Measurements from ENCODE around the gene CYB5RL.
"Not testable (repeated sequence)": the region's sequence is repeated elsewhere in the genome, so short reads cannot be mapped to it uniquely, and the experiment has no call there.

CYB5RL gene

GRCh38 chr1:54225986-54226559 is 26.2 kb upstream of the CYB5RL start:
- DNase-seq (ENCODE audit: low read depth), result no peak

- no peak for DNase-seq (ENCODE audit: low read depth)
Observed at GRCh38 chr1:54225378-54225777, 25.5 kb upstream of the CYB5RL start.

- no peak for DNase-seq (ENCODE audit: low read depth)
Observed at GRCh38 chr1:54224233-54224632, 24.4 kb upstream of the CYB5RL start.

GRCh38 chr1:54223441-54224202 is 23.8 kb upstream of the CYB5RL start:
- no peak for DNase-seq (ENCODE audit: low read depth)

- DNase-seq (ENCODE audit: low read depth), result no peak
Observed at GRCh38 chr1:54222711-54223110, 22.9 kb upstream of the CYB5RL start.

GRCh38 chr1:54221867-54222484 is 22.1 kb upstream of the CYB5RL start:
- no peak for DNase-seq (ENCODE audit: low read depth)

GRCh38 chr1:54221113-54221834 is 21.4 kb upstream of the CYB5RL start:
- DNase-seq (ENCODE audit: low read depth), result no peak

- no peak for DNase-seq (ENCODE audit: low read depth)
Observed at GRCh38 chr1:54220004-54220811, 20.4 kb upstream of the CYB5RL start.

- no peak for DNase-seq (ENCODE audit: low read depth)
Observed at GRCh38 chr1:54219688-54220003, 19.8 kb upstream of the CYB5RL start.

GRCh38 chr1:54218883-54219687 is 19.3 kb upstream of the CYB5RL start:
- no peak for DNase-seq (ENCODE audit: low read depth)

GRCh38 chr1:54215523-54215922 is 15.7 kb upstream of the CYB5RL start:
- no peak for DNase-seq (ENCODE audit: low read depth)

GRCh38 chr1:54212872-54213271 is 13.0 kb upstream of the CYB5RL start:
- DNase-seq (ENCODE audit: low read depth), result no peak

- not testable (repeated sequence) for DNase-seq (ENCODE audit: low read depth)
Observed at GRCh38 chr1:54207896-54208295, 8.1 kb upstream of the CYB5RL start.

- no peak for DNase-seq (ENCODE audit: low read depth)
Observed at GRCh38 chr1:54207287-54207686, 7.5 kb upstream of the CYB5RL start.

- no peak for DNase-seq (ENCODE audit: low read depth)
Observed at GRCh38 chr1:54204199-54204598, 4.4 kb upstream of the CYB5RL start.

GRCh38 chr1:54200519-54200997 is 728 bp upstream of the CYB5RL start:
- DNase-seq (ENCODE audit: low read depth), result no peak

- no peak for DNase-seq (ENCODE audit: low read depth)
Observed at GRCh38 chr1:54199151-54199764, 572 bp downstream of the CYB5RL start.

- no peak for DNase-seq (ENCODE audit: low read depth)
Observed at GRCh38 chr1:54193453-54193852, 6.4 kb downstream of the CYB5RL start.

GRCh38 chr1:54191525-54191924 is 8.3 kb downstream of the CYB5RL start:
- no peak for DNase-seq (ENCODE audit: low read depth)

GRCh38 chr1:54190526-54190925 is 9.3 kb downstream of the CYB5RL start:
- no peak for DNase-seq (ENCODE audit: low read depth)

GRCh38 chr1:54188291-54188690 is 11.5 kb downstream of the CYB5RL start:
- no peak for DNase-seq (ENCODE audit: low read depth)

Measured in stimulated activated CD4-positive, alpha-beta T cell treated with anti-CD3 and anti-CD28 coated beads, Interleukin-2, amount 100 ng/mL, for 4 hours (primary cell).